ENCODE results near the gene ZNF709. TPM values are rescaled to one million over a fixed set of nuclear protein-coding genes. Genes with fewer than 3 reads are reported as not detected.
"Not testable (repeated sequence)": the region's sequence is repeated elsewhere in the genome, so short reads cannot be mapped to it uniquely, and the experiment has no call there.

ZNF709 gene
- total RNA-seq, 1 experiment from 2014 or later, result 4.0 TPM

DNA sequence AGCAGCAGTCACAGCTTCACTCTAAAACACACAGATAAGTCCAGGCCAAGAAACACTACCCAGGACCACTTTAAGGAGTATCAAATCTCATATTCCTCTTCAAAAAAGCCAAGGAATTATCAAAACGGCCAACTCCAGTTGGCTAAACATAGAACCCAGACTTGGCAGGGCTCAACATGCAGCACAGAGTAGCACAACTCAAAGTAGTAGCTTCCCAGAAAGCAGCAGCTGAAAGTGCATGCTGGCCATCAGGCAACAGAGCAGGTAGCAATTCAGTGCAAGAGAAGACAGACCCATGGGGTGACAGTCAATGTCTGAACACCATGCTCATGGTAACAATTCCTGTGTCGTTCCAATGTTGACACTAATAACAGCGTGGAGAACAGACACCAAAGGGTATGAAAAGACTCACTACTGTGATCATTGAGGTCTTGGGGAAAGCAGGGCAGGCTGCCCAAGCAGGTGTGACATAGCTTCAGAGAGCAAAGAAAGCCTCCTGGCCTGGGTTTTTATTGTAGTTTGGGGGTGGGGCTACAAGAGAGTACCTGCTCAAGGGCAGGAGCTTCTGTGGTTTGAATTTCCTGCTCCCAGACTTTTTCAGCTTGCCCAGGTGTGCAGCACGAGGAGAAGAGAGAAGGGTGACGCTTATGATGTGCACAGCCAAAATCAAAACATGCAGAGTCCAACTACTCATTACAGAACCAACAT is 6.2 kb downstream of the ZNF709 start:
- in situ Hi-C loops (cut with HindIII; ENCODE audit: low pct_unique_long_range_greater_than_20kb, low sequenced_read_pairs), result no loop called here
- CTCF ChIA-PET, result no interaction called here

DNA sequence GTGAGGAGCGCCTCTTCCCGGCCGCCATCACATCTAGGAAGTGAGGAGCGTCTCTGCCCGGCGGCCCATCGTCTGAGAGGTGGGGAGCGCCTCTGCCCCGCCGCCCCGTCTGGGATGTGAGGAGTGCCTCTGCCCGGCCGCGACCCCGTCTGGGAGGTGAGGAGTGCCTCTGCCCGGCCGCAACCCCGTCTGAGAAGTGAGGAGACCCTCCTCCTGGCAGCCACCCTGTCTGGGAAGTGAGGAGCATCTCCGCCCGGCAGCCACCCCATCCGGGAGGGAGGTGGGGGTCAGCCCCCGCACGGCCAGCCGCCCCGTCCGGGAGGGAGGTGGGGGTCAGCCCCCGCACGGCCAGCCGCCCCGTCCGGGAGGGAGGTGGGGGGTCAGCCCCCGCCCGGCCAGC is 17.0 kb downstream of the ZNF709 start:
- POLR2A ChIA-PET; H3K4me3 ChIP-seq (ENCODE audit: low read depth in 2 of 2, low read length in 2 of 2); H3K36me3 ChIP-seq (ENCODE audit: control insufficient read depth, insufficient read depth, low read length); DNase-seq (ENCODE audit: low read depth, low spot score); BruUV-seq (replicated peaks); intact Hi-C loops (cut with micrococcal nuclease; ENCODE audit: unreplicated experiment); ATAC-seq; H3K27ac ChIP-seq (ENCODE audit: low read length); in situ Hi-C loops (cut with HindIII; ENCODE audit: low pct_unique_long_range_greater_than_20kb, low sequenced_read_pairs); CTCF ChIA-PET; H3K27me3 ChIP-seq (ENCODE audit: control insufficient read depth, insufficient read depth, low read length); H3K4me1 ChIP-seq (ENCODE audit: control insufficient read depth, insufficient read depth, low read length): not testable (repeated sequence)
- H3K9me3 ChIP-seq (ENCODE audit: control insufficient read depth, insufficient read depth, low read depth, low read length), result peaks cover 52% of the 10 kb centered on the region; the same call in 1 of the 2 replicates

More for the DNA sequence above, 6.2 kb downstream of the ZNF709 start:
- Histone ChIP-seq H3K9me3 (ENCODE audit: control insufficient read depth, insufficient read depth, low read depth, low read length) (peaks cover 20% of the 10 kb centered on the region; the same call in 1 of the 2 replicates), H3K4me3 (ENCODE audit: low read depth in 2 of 2, low read length in 2 of 2) (no peak overlapping the region), H3K4me1 (ENCODE audit: control insufficient read depth, insufficient read depth, low read length) (peaks cover 8% of the 10 kb centered on the region; the same call in 1 of the 2 replicates), H3K27ac (ENCODE audit: low read length) (no peak overlapping the region), H3K36me3 (ENCODE audit: control insufficient read depth, insufficient read depth, low read length) (no peaks in the 10 kb centered on the region), H3K27me3 (ENCODE audit: control insufficient read depth, insufficient read depth, low read length) (no peaks in the 10 kb centered on the region)
- TF ChIP-seq, protein P1, sequence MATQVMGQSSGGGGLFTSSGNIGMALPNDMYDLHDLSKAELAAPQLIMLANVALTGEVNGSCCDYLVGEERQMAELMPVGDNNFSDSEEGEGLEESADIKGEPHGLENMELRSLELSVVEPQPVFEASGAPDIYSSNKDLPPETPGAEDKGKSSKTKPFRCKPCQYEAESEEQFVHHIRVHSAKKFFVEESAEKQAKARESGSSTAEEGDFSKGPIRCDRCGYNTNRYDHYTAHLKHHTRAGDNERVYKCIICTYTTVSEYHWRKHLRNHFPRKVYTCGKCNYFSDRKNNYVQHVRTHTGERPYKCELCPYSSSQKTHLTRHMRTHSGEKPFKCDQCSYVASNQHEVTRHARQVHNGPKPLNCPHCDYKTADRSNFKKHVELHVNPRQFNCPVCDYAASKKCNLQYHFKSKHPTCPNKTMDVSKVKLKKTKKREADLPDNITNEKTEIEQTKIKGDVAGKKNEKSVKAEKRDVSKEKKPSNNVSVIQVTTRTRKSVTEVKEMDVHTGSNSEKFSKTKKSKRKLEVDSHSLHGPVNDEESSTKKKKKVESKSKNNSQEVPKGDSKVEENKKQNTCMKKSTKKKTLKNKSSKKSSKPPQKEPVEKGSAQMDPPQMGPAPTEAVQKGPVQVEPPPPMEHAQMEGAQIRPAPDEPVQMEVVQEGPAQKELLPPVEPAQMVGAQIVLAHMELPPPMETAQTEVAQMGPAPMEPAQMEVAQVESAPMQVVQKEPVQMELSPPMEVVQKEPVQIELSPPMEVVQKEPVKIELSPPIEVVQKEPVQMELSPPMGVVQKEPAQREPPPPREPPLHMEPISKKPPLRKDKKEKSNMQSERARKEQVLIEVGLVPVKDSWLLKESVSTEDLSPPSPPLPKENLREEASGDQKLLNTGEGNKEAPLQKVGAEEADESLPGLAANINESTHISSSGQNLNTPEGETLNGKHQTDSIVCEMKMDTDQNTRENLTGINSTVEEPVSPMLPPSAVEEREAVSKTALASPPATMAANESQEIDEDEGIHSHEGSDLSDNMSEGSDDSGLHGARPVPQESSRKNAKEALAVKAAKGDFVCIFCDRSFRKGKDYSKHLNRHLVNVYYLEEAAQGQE (IDR thresholded peaks at IDR 0.05; ENCODE audit: insufficient read depth in 1 of 2, low read depth in 2 of 2, low read length in 1 of 2), result no peak
- TF ChIP-seq POLR2AphosphoS5 (IDR thresholded peaks at IDR 0.05; ENCODE audit: low read depth, low read length) (no peak), SIN3A (IDR thresholded peaks at IDR 0.05; ENCODE audit: borderline replicate concordance, insufficient read depth, low read depth, low read length) (no peak), TCF7L2 (IDR thresholded peaks at IDR 0.05; ENCODE audit: low read depth, low read length) (no peak), CTCF (IDR thresholded peaks at IDR 0.05) (no peak)
- intact Hi-C loops (cut with micrococcal nuclease; ENCODE audit: unreplicated experiment), result no loop called here
- no peak for ATAC-seq
- no TSS peak for BruUV-seq (replicated peaks)
- POLR2A ChIA-PET, result no interaction called here
- DNase-seq (ENCODE audit: low read depth, low spot score), result no peak

- H3K4me1 ChIP-seq (ENCODE audit: control insufficient read depth, insufficient read depth, low read length), result no peaks in the 10 kb centered on the region
- intact Hi-C loops (cut with micrococcal nuclease; ENCODE audit: unreplicated experiment) (no loop called here), in situ Hi-C loops (cut with HindIII; ENCODE audit: low pct_unique_long_range_greater_than_20kb, low sequenced_read_pairs) (no loop called here)
- H3K27ac ChIP-seq (ENCODE audit: low read length), result no peak overlapping the region
- ChIA-PET CTCF (no interaction called here), POLR2A (no interaction called here)
- TF ChIP-seq CTCF (IDR thresholded peaks at IDR 0.05) (no peak), TCF7L2 (IDR thresholded peaks at IDR 0.05; ENCODE audit: low read depth, low read length) (no peak), SIN3A (IDR thresholded peaks at IDR 0.05; ENCODE audit: borderline replicate concordance, insufficient read depth, low read depth, low read length) (no peak), POLR2AphosphoS5 (IDR thresholded peaks at IDR 0.05; ENCODE audit: low read depth, low read length) (no peak)
- TF ChIP-seq, protein P1 (IDR thresholded peaks at IDR 0.05; ENCODE audit: insufficient read depth in 1 of 2, low read depth in 2 of 2, low read length in 1 of 2), result no peak
- DNase-seq (ENCODE audit: low read depth, low spot score) (no peak), ATAC-seq (no peak)
- no peaks in the 10 kb centered on the region for H3K27me3 ChIP-seq (ENCODE audit: control insufficient read depth, insufficient read depth, low read length)
- no TSS peak for BruUV-seq (replicated peaks)
- H3K4me3 ChIP-seq (ENCODE audit: low read depth in 2 of 2, low read length in 2 of 2), result no peak overlapping the region
- H3K36me3 ChIP-seq (ENCODE audit: control insufficient read depth, insufficient read depth, low read length), result no peaks in the 10 kb centered on the region
- H3K9me3 ChIP-seq (ENCODE audit: control insufficient read depth, insufficient read depth, low read depth, low read length), result peaks cover 54% of the 10 kb centered on the region; the same call in 1 of the 2 replicates
These were observed 19.4 kb downstream of the ZNF709 start for GRCh38 chr19:12465211-12465610.
